ENCODE measurements around the gene FCAR. TPM values are rescaled to one million over a fixed set of nuclear protein-coding genes. Genes with fewer than 3 reads are reported as not detected.
"Not testable (repeated sequence)": the region's sequence is repeated elsewhere in the genome, so short reads cannot be mapped to it uniquely, and the experiment has no call there.

FCAR gene
- total RNA-seq, 1 donor from 2014 or later, result 3.2 TPM

- H3K27me3 ChIP-seq, result no peaks in the 10 kb centered on the region
- H3K27ac ChIP-seq, result no peak overlapping the region
- DNase-seq, result no peak
- intact Hi-C loops (cut with DNase I), result no loop called here
- TF ChIP-seq CTCF (IDR thresholded peaks at IDR 0.05), result no peak
- no peak for ATAC-seq
- no peak overlapping the region for H3K4me3 ChIP-seq
- H3K4me1 ChIP-seq, result no peaks in the 10 kb centered on the region
- H3K9me3 ChIP-seq, result no peaks in the 10 kb centered on the region
- H3K36me3 ChIP-seq, result no peaks in the 10 kb centered on the region
Measured at GRCh38 chr19:54896036-54896435, 22.0 kb downstream of the FCAR start.

GRCh38 chr19:54898685-54899084 is 24.6 kb downstream of the FCAR start:
- H3K36me3 ChIP-seq; H3K27ac ChIP-seq; H3K4me1 ChIP-seq; H3K27me3 ChIP-seq; H3K9me3 ChIP-seq; ATAC-seq; intact Hi-C loops (cut with DNase I); H3K4me3 ChIP-seq: not testable (repeated sequence)
- peak; percentile 18 for DNase-seq

- H3K4me3 ChIP-seq; intact Hi-C loops (cut with DNase I); H3K4me1 ChIP-seq; DNase-seq; H3K36me3 ChIP-seq; H3K27me3 ChIP-seq; H3K27ac ChIP-seq; H3K9me3 ChIP-seq; ATAC-seq: not testable (repeated sequence)
Measured at GRCh38 chr19:54899646-54900045, 25.6 kb downstream of the FCAR start.

- H3K27me3 ChIP-seq; H3K36me3 ChIP-seq; H3K4me1 ChIP-seq; H3K4me3 ChIP-seq; H3K9me3 ChIP-seq; intact Hi-C loops (cut with DNase I); H3K27ac ChIP-seq: not testable (repeated sequence)
- DNase-seq (peak; percentile 81), ATAC-seq (peak; percentile 44)
Measured at GRCh38 chr19:54901153-54901552, 27.1 kb downstream of the FCAR start.

- ATAC-seq (no peak), DNase-seq (no peak)
- no peak for TF ChIP-seq CTCF (IDR thresholded peaks at IDR 0.05)
- H3K4me1 ChIP-seq, result no peaks in the 10 kb centered on the region
- no peaks in the 10 kb centered on the region for H3K27me3 ChIP-seq
- H3K9me3 ChIP-seq, result no peaks in the 10 kb centered on the region
- H3K36me3 ChIP-seq, result no peaks in the 10 kb centered on the region
- no peak overlapping the region for H3K27ac ChIP-seq
- intact Hi-C loops (cut with DNase I), result no loop called here
- H3K4me3 ChIP-seq, result no peak overlapping the region
Measured at GRCh38 chr19:54902061-54902460, 28.0 kb downstream of the FCAR start.

- Histone ChIP-seq H3K4me3 (no peak overlapping the region), H3K27ac (no peak overlapping the region), H3K36me3 (no peaks in the 10 kb centered on the region), H3K27me3 (no peaks in the 10 kb centered on the region), H3K4me1 (no peaks in the 10 kb centered on the region), H3K9me3 (no peaks in the 10 kb centered on the region)
- DNase-seq, result no peak
- intact Hi-C loops (cut with DNase I), result no loop called here
- no peak for ATAC-seq
- TF ChIP-seq CTCF (IDR thresholded peaks at IDR 0.05), result no peak
Measured at GRCh38 chr19:54903303-54903702, 29.3 kb downstream of the FCAR start.

- H3K27me3 ChIP-seq, result not testable (repeated sequence)
Measured at GRCh38 chr19:54904261-54904660, 30.2 kb downstream of the FCAR start.

GRCh38 chr19:54905421-54905802 is 31.4 kb downstream of the FCAR start:
- Histone ChIP-seq H3K27ac (no peak overlapping the region), H3K36me3 (no peaks in the 10 kb centered on the region), H3K4me3 (no peak overlapping the region), H3K4me1 (no peaks in the 10 kb centered on the region), H3K9me3 (no peaks in the 10 kb centered on the region), H3K27me3 (no peaks in the 10 kb centered on the region)
- TF ChIP-seq CTCF (IDR thresholded peaks at IDR 0.05), result no peak
- intact Hi-C loops (cut with DNase I), result no loop called here
- DNase-seq (no peak), ATAC-seq (no peak)

More at GRCh38 chr19:54904261-54904660, 30.2 kb downstream of the FCAR start:
- H3K27ac ChIP-seq; ATAC-seq; H3K9me3 ChIP-seq; DNase-seq; H3K4me3 ChIP-seq; H3K36me3 ChIP-seq; H3K4me1 ChIP-seq; intact Hi-C loops (cut with DNase I): not testable (repeated sequence)

Data from upper lobe of right lung (tissue), 1 donor.